ENCODE data around the gene ZNF33B. TPM values are rescaled to one million over a fixed set of nuclear protein-coding genes. Genes with fewer than 3 reads are reported as not detected.
"Not testable (repeated sequence)": the region's sequence is repeated elsewhere in the genome, so short reads cannot be mapped to it uniquely, and the experiment has no call there.

Gene ZNF33B
- 10 to 100 TPM in 1 of 4 donors, 1 to 10 TPM in 3; 6.5 to 20.4 (median 8.4) TPM for total RNA-seq

- Histone ChIP-seq H3K27me3 (no peaks in the 10 kb centered on the region), H3K36me3 (peaks cover 0 to 27% (median 0%) of the 10 kb centered on the region in 3 donors), H3K4me3 (peak within 1 kb of the TSS; percentile 48 to 84 (median 76)), H3K9me3 (no peaks in the 10 kb centered on the region), H3K27ac (peak within 1 kb of the TSS; percentile 91 to 97 (median 96)), H3K4me1 (peaks cover 0 to 58% (median 3%) of the 10 kb centered on the region in 3 donors)
- intact Hi-C loops (cut with DNase I), result no loop called here
- peak; percentile 75 for DNase-seq
- WGBS, 2 donors, result 0% methylated on average over 8 to 32 of the region's 62 CpGs
- peak in 3 of 4 donors; percentile 32 to 77 (median 58) for TF ChIP-seq POLR2A (IDR thresholded peaks at IDR 0.05)
- TF ChIP-seq CTCF (IDR thresholded peaks at IDR 0.05), result peak in 1 of 6 experiments; percentile 6
These were observed at the start of gene ZNF33B for GRCh38 chr10:42638055-42638820. Gene ZNF33B (minus strand): TSS chr10:42638570. CDS start chr10:42636928, 1,642 bp downstream.

GRCh38 chr10:42684517-42684916 is 46.1 kb upstream of the ZNF33B start:
- TF ChIP-seq POLR2A (IDR thresholded peaks at IDR 0.05), result no peak
- no peak for TF ChIP-seq CTCF (IDR thresholded peaks at IDR 0.05)
- Histone ChIP-seq H3K27me3 (no peaks in the 10 kb centered on the region), H3K4me3 (no peak overlapping the region), H3K36me3 (no peaks in the 10 kb centered on the region), H3K9me3 (no peaks in the 10 kb centered on the region), H3K4me1 (no peaks in the 10 kb centered on the region), H3K27ac (no peak overlapping the region)
- 64 to 80% methylated on average over 2 of the region's 2 CpGs for WGBS, 2 donors
- intact Hi-C loops (cut with DNase I), result no loop called here
- DNase-seq, result no peak

- no peak overlapping the region for H3K27ac ChIP-seq
- no peak overlapping the region for H3K4me3 ChIP-seq
- no peaks in the 10 kb centered on the region for H3K27me3 ChIP-seq
- no peaks in the 10 kb centered on the region for H3K9me3 ChIP-seq
- intact Hi-C loops (cut with DNase I), result no loop called here
- H3K36me3 ChIP-seq, result no peaks in the 10 kb centered on the region
- TF ChIP-seq CTCF (IDR thresholded peaks at IDR 0.05) (no peak), POLR2A (IDR thresholded peaks at IDR 0.05) (no peak)
- WGBS, 2 donors, result 76 to 90% methylated on average over 1 of the region's 1 CpG
- H3K4me1 ChIP-seq, result no peaks in the 10 kb centered on the region
- DNase-seq, result no peak
These were observed 41.9 kb upstream of the ZNF33B start for GRCh38 chr10:42680267-42680666.

GRCh38 chr10:42665181-42665979 is 27.0 kb upstream of the ZNF33B start:
- Histone ChIP-seq H3K4me3 (peak overlapping the region in 1 of 4 donors; percentile 23), H3K27ac (peak overlapping the region in 2 of 4 donors; percentile 34 to 48)
- H3K9me3 ChIP-seq; intact Hi-C loops (cut with DNase I); DNase-seq; H3K36me3 ChIP-seq; H3K4me1 ChIP-seq; H3K27me3 ChIP-seq: not testable (repeated sequence)
- WGBS, 2 donors, result 73 to 79% methylated on average over 12 to 19 of the region's 24 CpGs
- TF ChIP-seq CTCF (IDR thresholded peaks at IDR 0.05), result peak in 1 of 6 experiments; percentile 25

GRCh38 chr10:42654419-42654818 is 16.0 kb upstream of the ZNF33B start:
- DNase-seq, result no peak
- TF ChIP-seq POLR2A (IDR thresholded peaks at IDR 0.05) (no peak), CTCF (IDR thresholded peaks at IDR 0.05) (no peak)
- no peaks in the 10 kb centered on the region for H3K4me1 ChIP-seq
- no peak overlapping the region for H3K4me3 ChIP-seq
- no peaks in the 10 kb centered on the region for H3K9me3 ChIP-seq
- intact Hi-C loops (cut with DNase I), result no loop called here
- 88 to 92% methylated on average over 6 of the region's 6 CpGs for WGBS, 2 donors
- H3K27ac ChIP-seq, result no peak overlapping the region
- H3K36me3 ChIP-seq, result no peaks in the 10 kb centered on the region
- H3K27me3 ChIP-seq, result no peaks in the 10 kb centered on the region
